Stomach smooth muscle (tissue), 2 donors: Measurements from ENCODE around the gene HSD3B1.
"Not testable (repeated sequence)": the region's sequence is repeated elsewhere in the genome, so short reads cannot be mapped to it uniquely, and the experiment has no call there.

Experiments used
- H3K27ac ChIP-seq: one replicate; pipeline ENCODE4 v1.7.0; 2013; ENCODE audit warnings: mild to moderate bottlenecking, low read length, inconsistent platforms
- H3K27me3 ChIP-seq, 2 donors: one replicate each; pipeline ENCODE4 v1.7.0; 2013; ENCODE audit warnings: low read length in 2 of 2; ENCODE audit not compliant: insufficient read depth in 2 of 2, control insufficient read depth in 1 of 2
- H3K36me3 ChIP-seq, 2 donors: one replicate each; pipeline ENCODE4 v1.7.0; 2013; ENCODE audit warnings: low read length in 2 of 2; ENCODE audit not compliant: control insufficient read depth in 2 of 2, insufficient read depth in 2 of 2
- H3K4me1 ChIP-seq: one replicate; pipeline ENCODE4 v1.7.0; 2013; ENCODE audit warnings: low read length; ENCODE audit not compliant: control insufficient read depth, insufficient read depth
- H3K4me3 ChIP-seq, 2 donors: one replicate each; pipeline ENCODE4 v1.7.0; 2013; ENCODE audit warnings: low read length in 2 of 2
- H3K9ac ChIP-seq, 2 donors: one replicate each; pipeline ENCODE4 v1.7.0; 2013; ENCODE audit warnings: low read length in 2 of 2, mild to moderate bottlenecking in 1 of 2
- H3K9me3 ChIP-seq, 2 donors: one replicate each; pipeline ENCODE4 v1.7.0; 2013; ENCODE audit warnings: low read length in 2 of 2; ENCODE audit not compliant: control insufficient read depth in 2 of 2
- donor health status: healthy.
- donor health status: Pancreatic carcinoma.

The HSD3B1 gene

DNA sequence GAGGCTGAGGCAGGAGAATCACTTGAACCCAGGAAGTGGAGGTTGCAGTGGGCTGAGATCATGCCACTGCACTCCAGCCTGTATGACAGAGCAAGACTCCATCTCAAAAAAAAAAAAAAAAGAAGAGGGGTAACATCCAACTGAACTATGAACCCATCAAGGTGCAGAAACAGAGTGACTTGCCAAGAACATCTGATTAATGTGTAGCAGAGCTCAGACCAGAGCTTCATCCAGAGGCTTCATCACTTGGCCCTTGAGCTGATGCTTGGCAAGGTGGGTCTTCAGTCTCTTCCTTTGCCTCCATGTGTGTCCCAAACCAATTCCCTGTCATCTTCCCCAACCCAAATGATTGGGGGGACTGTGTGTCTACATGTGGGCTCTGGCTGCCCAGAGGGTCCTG, 32.6 kb downstream of the HSD3B1 start:
- H3K9ac ChIP-seq: no peak overlapping the region
- H3K4me3 ChIP-seq: no peak overlapping the region
- H3K27ac ChIP-seq: no peak overlapping the region
- H3K4me1 ChIP-seq: no peaks in the 10 kb centered on the region
- H3K9me3 ChIP-seq: no peaks in the 10 kb centered on the region
- H3K27me3 ChIP-seq: no peaks in the 10 kb centered on the region
- no peaks in the 10 kb centered on the region for H3K36me3 ChIP-seq

DNA sequence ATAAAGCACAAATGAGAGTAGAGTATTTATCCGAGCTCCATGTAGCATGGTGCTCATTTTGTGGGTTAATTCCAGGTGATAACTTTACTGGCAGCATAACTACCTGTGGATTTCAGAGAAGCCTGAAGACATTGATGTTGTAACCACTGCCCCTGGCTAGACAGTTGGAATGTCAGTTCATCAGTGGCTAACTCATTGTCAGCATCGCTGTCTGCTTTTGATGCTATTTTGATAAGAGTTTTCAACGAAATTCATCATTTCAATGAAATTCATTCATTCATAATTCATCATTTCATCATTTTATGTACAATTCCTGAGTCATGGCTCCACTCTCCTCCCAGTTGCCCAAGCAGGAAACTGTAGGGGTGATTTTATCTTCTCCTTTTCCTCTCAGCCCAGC, 34.4 kb downstream of the HSD3B1 start:
- Histone ChIP-seq H3K9me3 (no peaks in the 10 kb centered on the region), H3K27me3 (no peaks in the 10 kb centered on the region), H3K27ac (no peak overlapping the region), H3K36me3 (no peaks in the 10 kb centered on the region), H3K9ac (no peak overlapping the region), H3K4me3 (no peak overlapping the region), H3K4me1 (no peaks in the 10 kb centered on the region)

DNA sequence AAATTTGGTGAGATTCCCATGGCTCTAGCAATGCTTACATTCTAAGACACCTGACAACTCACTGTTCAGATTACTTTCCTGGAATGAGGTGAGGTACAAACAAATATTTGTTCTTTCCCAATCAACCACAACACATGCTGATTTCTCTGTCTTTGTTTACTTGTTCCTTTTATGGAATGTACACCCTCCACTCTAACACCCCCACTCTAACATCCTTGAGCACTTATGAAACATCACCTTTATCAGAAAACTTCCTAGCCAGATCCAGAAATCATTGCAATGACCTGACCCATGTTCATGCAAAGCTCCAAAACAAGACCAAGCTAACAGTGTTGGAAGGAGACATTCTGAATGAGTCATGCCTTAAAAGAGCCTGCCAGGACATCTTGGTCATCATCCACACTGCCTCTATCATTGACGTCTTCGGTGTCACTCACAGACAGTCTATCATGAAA, 35.5 kb downstream of the HSD3B1 start:
- Histone ChIP-seq H3K4me1 (no peaks in the 10 kb centered on the region), H3K36me3 (no peaks in the 10 kb centered on the region), H3K9me3 (no peaks in the 10 kb centered on the region), H3K27me3 (no peaks in the 10 kb centered on the region), H3K27ac (no peak overlapping the region), H3K9ac (no peak overlapping the region), H3K4me3 (no peak overlapping the region)

DNA sequence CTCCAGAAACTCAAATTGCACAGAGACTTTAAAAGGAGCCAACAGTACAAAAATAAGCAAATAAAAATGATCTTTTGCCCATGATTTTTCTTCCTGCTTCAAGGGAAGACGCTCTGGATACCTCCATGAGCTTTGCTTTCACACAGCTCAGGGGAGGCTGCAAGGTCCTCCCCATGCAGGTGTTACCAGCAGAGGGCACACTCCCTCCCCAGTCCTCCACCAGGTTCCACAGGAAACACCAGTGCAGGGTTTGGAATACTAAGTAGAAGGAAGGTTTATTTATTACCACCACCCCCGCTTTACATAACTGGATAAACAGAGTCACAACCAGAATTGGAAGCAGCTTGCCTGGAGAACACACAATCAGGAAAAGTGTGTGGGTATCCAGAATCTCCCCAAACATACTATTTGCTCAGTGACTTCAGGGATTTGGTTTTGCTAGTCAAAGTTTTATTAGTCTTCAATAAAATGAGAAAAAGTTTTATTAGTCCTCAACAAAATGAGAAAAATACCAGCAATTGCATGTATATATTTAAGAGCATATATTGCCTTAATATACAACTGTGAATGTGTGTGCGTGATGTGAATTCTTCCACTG, 37.3 kb downstream of the HSD3B1 start:
- H3K9ac ChIP-seq: no peak overlapping the region
- H3K4me3 ChIP-seq: no peak overlapping the region
- H3K9me3 ChIP-seq: no peaks in the 10 kb centered on the region
- H3K36me3 ChIP-seq: no peaks in the 10 kb centered on the region
- H3K4me1 ChIP-seq: no peaks in the 10 kb centered on the region
- no peak overlapping the region for H3K27ac ChIP-seq
- H3K27me3 ChIP-seq: no peaks in the 10 kb centered on the region

DNA sequence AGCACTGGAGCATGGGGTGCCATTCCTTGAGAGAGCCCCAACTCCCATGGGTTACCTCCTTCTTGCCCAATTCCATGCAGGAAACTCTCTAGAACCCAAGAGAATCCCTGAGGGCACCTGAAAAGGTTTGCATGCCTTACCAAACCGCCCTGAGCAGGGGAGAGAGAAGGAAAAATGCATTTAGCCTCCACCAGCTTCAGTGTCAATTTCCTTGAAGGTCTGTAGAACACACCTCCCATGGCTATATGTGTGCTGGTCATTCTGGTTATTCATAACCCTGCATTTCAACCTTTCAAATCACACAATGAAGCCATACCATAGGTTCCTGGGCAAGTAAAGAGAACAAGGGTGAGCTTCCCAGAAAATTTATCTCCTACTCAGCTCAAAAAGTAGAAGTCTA, 39.6 kb downstream of the HSD3B1 start:
- no peaks in the 10 kb centered on the region for H3K4me1 ChIP-seq
- no peak overlapping the region for H3K4me3 ChIP-seq
- no peak overlapping the region for H3K9ac ChIP-seq
- H3K9me3 ChIP-seq: no peaks in the 10 kb centered on the region
- H3K27ac ChIP-seq: no peak overlapping the region
- H3K36me3 ChIP-seq: no peaks in the 10 kb centered on the region
- H3K27me3 ChIP-seq: no peaks in the 10 kb centered on the region

- Histone ChIP-seq H3K4me3 (no peak overlapping the region), H3K9ac (no peak overlapping the region), H3K27ac (no peak overlapping the region), H3K9me3 (no peaks in the 10 kb centered on the region), H3K27me3 (no peaks in the 10 kb centered on the region), H3K36me3 (no peaks in the 10 kb centered on the region), H3K4me1 (no peaks in the 10 kb centered on the region)
Observed at GRCh38 chr1:119547306-119547705, 40.3 kb downstream of the HSD3B1 start.

DNA sequence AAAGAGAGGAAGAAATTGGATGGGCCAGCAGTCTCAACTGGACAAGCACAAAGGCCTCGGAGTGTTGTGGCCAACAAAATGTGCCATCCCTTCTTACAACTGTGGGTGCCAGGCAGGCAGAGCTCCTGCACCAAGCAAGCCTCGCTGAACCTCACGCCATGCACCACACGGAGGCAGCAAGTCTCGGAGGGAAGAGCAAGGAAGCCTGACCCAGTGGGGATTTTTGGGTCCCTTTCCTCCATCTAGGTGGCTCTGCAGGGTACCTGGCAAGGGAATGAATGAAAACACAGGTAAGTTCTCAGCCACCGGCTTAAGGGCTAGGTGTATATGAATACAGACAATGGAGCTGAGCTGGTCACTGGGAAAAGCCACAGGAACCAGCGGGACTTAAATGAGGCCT, 40.8 kb downstream of the HSD3B1 start:
- H3K27ac ChIP-seq: no peak overlapping the region
- H3K4me3 ChIP-seq: no peak overlapping the region

DNA sequence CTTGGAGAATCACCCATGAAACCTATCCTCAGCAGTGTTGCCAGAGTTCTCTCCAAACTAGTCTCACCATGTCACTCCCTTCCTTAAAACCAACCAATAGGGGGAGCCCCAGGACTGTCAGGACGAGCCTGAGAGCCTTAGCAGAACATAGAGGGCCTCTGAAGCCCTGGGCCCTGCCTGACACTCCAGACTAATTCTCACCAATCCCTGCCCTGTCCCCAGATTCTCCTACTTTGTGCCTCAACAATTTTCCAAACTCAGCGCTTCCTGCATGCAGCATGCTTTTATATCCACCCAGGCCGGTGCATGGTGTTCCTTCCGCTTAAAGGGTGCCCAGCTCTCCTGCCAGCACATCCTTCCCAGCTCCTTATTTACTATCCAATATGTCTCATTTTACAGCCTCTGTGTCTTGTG, 42.7 kb downstream of the HSD3B1 start:
- H3K27me3 ChIP-seq: no peaks in the 10 kb centered on the region
- no peaks in the 10 kb centered on the region for H3K4me1 ChIP-seq
- no peak overlapping the region for H3K4me3 ChIP-seq
- H3K27ac ChIP-seq: no peak overlapping the region
- no peaks in the 10 kb centered on the region for H3K9me3 ChIP-seq
- H3K36me3 ChIP-seq: no peaks in the 10 kb centered on the region
- no peak overlapping the region for H3K9ac ChIP-seq

More for the DNA sequence above, 40.8 kb downstream of the HSD3B1 start:
- H3K9ac ChIP-seq: no peak overlapping the region
- H3K4me1 ChIP-seq: no peaks in the 10 kb centered on the region
- no peaks in the 10 kb centered on the region for H3K27me3 ChIP-seq
- H3K36me3 ChIP-seq: no peaks in the 10 kb centered on the region
- no peaks in the 10 kb centered on the region for H3K9me3 ChIP-seq

DNA sequence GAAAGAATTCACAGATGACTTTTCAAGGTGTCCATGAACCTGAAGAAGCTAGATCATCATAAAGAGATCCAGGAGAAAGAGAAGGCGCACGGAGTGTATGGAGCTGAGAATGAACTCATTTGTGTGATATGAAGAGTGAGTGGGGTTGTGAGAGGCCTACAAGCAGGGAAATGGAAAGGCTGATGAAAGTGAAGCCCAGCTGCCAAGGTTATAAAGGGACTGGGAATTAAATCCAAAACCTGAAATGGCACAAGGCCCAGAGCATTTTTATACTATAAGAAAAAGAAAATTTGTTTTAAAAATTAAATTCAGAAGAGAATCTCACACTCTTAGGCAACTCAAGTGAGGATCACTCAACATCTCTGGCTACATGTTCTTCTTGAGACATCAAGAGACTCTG, 43.4 kb downstream of the HSD3B1 start:
- no peaks in the 10 kb centered on the region for H3K36me3 ChIP-seq
- H3K4me1 ChIP-seq: no peaks in the 10 kb centered on the region
- H3K9me3 ChIP-seq: no peaks in the 10 kb centered on the region
- H3K9ac ChIP-seq: no peak overlapping the region
- H3K27ac ChIP-seq: no peak overlapping the region
- no peak overlapping the region for H3K4me3 ChIP-seq
- no peaks in the 10 kb centered on the region for H3K27me3 ChIP-seq

DNA sequence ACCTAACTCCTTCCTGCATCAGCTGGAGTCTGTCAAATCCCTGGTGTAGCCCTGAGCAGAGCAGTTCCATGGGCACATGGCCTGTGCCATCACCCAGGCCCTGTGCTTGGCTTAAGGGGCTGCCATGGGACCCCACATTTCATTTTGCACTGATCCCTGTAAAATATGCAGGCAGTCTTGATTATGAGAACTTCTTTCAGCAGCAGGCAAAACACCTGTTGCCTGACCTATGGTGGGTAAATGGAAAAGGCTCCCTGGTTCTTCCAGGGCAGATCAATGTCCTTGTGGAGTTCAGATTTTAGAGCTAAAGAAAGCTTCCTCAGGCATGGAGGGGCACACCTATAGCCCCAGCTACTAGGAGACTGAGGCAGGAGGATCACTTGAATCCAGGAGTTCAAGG, 44.2 kb downstream of the HSD3B1 start:
- Histone ChIP-seq H3K9me3 (no peaks in the 10 kb centered on the region), H3K27me3 (no peaks in the 10 kb centered on the region), H3K4me1 (no peaks in the 10 kb centered on the region), H3K36me3 (no peaks in the 10 kb centered on the region), H3K4me3 (no peak overlapping the region), H3K9ac (no peak overlapping the region), H3K27ac (no peak overlapping the region)

GRCh38 chr1:119552656-119553055, 45.6 kb downstream of the HSD3B1 start:
- H3K27me3 ChIP-seq, H3K27ac ChIP-seq, H3K9ac ChIP-seq, H3K4me1 ChIP-seq, H3K9me3 ChIP-seq, H3K4me3 ChIP-seq, H3K36me3 ChIP-seq: not testable (repeated sequence)
